Loucy (cell line): ENCODE measurements around the gene SLC16A13.

ENCODE experiments used
- EZH2phosphoT487 ChIP-seq: fragments of 200-600 bp; IDR thresholded peaks from 2 replicates; pipeline ENCODE4 v1.6.1; 2018; ENCODE audit warnings: antibody characterized with exemption, mild to moderate bottlenecking, moderate library complexity, borderline replicate concordance
- TF ChIP-seq, protein P1 (sequence below): fragments of 200-600 bp; sonication (generic); conservative IDR thresholded peaks from 2 replicates; pipeline ENCODE4 v1.5.1; 2014; ENCODE audit warnings: mild to moderate bottlenecking, antibody characterized with exemption, low read length

DNA sequence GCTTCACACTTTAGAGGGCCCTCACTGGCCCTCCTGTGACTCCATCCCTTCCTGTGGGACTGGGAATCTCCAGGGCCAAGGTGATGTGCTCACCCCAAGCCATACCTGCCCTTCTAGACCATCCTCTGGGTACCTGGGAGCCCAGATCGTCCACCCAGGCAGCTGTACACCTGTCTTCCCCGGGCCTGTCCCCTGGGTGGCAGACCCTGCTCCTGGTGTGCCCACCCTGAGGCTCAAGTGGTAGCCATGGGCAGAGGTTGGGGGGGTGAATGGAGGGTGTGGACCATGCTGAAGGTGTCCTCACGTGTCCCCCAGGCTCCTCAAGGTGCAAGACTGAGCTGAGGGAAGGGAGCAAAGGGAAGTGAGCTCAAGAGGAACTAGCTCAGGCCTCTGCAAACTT lies 34.9 kb downstream of the SLC16A13 start:
- TF ChIP-seq, protein P1, sequence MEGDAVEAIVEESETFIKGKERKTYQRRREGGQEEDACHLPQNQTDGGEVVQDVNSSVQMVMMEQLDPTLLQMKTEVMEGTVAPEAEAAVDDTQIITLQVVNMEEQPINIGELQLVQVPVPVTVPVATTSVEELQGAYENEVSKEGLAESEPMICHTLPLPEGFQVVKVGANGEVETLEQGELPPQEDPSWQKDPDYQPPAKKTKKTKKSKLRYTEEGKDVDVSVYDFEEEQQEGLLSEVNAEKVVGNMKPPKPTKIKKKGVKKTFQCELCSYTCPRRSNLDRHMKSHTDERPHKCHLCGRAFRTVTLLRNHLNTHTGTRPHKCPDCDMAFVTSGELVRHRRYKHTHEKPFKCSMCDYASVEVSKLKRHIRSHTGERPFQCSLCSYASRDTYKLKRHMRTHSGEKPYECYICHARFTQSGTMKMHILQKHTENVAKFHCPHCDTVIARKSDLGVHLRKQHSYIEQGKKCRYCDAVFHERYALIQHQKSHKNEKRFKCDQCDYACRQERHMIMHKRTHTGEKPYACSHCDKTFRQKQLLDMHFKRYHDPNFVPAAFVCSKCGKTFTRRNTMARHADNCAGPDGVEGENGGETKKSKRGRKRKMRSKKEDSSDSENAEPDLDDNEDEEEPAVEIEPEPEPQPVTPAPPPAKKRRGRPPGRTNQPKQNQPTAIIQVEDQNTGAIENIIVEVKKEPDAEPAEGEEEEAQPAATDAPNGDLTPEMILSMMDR = no peak
- no peak for TF ChIP-seq EZH2phosphoT487
